IMR-90 (cell line): Measurements from ENCODE around the gene PID1. TPM values are rescaled to one million over a fixed set of nuclear protein-coding genes. Genes with fewer than 3 reads are reported as not detected.

ENCODE experiments used
- ATAC-seq: fragments of 200-7000 bp; cut with Tn5 transposase; 2 replicates; pipeline ENCODE4 v1.9.1; 2020; ENCODE audit warnings: low read depth, mild to moderate bottlenecking, moderate library complexity
- BruUV-seq: library from RNA; stranded (reverse); fragments of 400-500 nt; replicated peaks from 2 replicates; lab custom pipeline; 2021; lab: Mats Ljungman, UMichigan
- CTCF ChIA-PET: fragments of 300-600 bp; formaldehyde crosslinking; extraction: SDS; loops from one replicate; lab custom pipeline; 2021; ENCODE audit warnings: antibody characterized with exemption; lab: Yijun Ruan, JAX
- POLR2A ChIA-PET: fragments of 300-600 bp; sonication (Branson Sonifier 250); formaldehyde crosslinking; loops from one replicate; lab custom pipeline; 2022; ENCODE audit warnings: antibody characterized with exemption; ENCODE audit not compliant: unreplicated experiment; lab: Charles Lee
- DNase-seq: peaks from one replicate; pipeline ENCODE4 v3.0.0; 2013
- H2AFZ ChIP-seq: replicated peaks from 2 replicates; pipeline ENCODE3; 2013; ENCODE audit warnings: low read length, mild to moderate bottlenecking; ENCODE audit not compliant: poor library complexity
- H2AK5ac ChIP-seq: 2 replicates; pipeline ENCODE4 v1.6.1; 2013; ENCODE audit warnings: low read depth, low read length, inconsistent platforms
- H2AK9ac ChIP-seq: replicated peaks from 2 replicates; pipeline ENCODE3; 2013; ENCODE audit warnings: mild to moderate bottlenecking, low read depth, low read length, moderate library complexity; ENCODE audit not compliant: poor library complexity
- H2BK120ac ChIP-seq: 2 replicates; pipeline ENCODE4 v1.6.1; 2013; ENCODE audit warnings: low read depth, low read length, inconsistent platforms
- H2BK15ac ChIP-seq: 3 replicates; pipeline ENCODE4 v1.6.1; 2013; ENCODE audit warnings: low read depth, low read length, inconsistent platforms
- H2BK20ac ChIP-seq: 2 replicates; pipeline ENCODE4 v1.6.1; 2013; ENCODE audit warnings: low read depth, mild to moderate bottlenecking, inconsistent platforms, low read length, moderate library complexity
- H2BK5ac ChIP-seq: 2 replicates; pipeline ENCODE4 v1.6.1; 2013; ENCODE audit warnings: mild to moderate bottlenecking, low read depth, low read length, inconsistent platforms; ENCODE audit not compliant: poor library complexity, severe bottlenecking
- H3K14ac ChIP-seq: replicated peaks from 2 replicates; pipeline ENCODE4 v1.6.1; 2013; ENCODE audit warnings: low read depth, low read length, inconsistent platforms
- H3K18ac ChIP-seq: 2 replicates; pipeline ENCODE4 v1.6.1; 2013; ENCODE audit warnings: low read depth, low read length, control low read depth
- H3K23ac ChIP-seq: 2 replicates; pipeline ENCODE4 v1.6.1; 2013; ENCODE audit warnings: low read depth, low read length, inconsistent platforms
- H3K27ac ChIP-seq: 2 replicates; pipeline ENCODE4 v1.5.1; 2013; ENCODE audit warnings: mild to moderate bottlenecking, control low read depth, low read length; ENCODE audit not compliant: insufficient read depth
- H3K27me3 ChIP-seq: 2 replicates; pipeline ENCODE4 v1.6.1; 2013; ENCODE audit warnings: low read length; ENCODE audit not compliant: control insufficient read depth, insufficient read depth
- H3K36me3 ChIP-seq: 2 replicates; pipeline ENCODE4 v1.6.1; 2013; ENCODE audit warnings: low read length, mixed read lengths; ENCODE audit not compliant: control insufficient read depth, insufficient read depth
- H3K4ac ChIP-seq: 2 replicates; pipeline ENCODE4 v1.6.1; 2013; ENCODE audit warnings: low read depth, low read length, inconsistent platforms
- H3K4me1 ChIP-seq: 2 replicates; pipeline ENCODE4 v1.6.1; 2013; ENCODE audit warnings: low read length, mixed read lengths; ENCODE audit not compliant: control insufficient read depth, insufficient read depth
- H3K4me2 ChIP-seq: 2 replicates; pipeline ENCODE4 v1.6.1; 2013; ENCODE audit warnings: low read depth, mild to moderate bottlenecking, control low read depth, low read length, moderate library complexity
- H3K4me3 ChIP-seq: 2 replicates; pipeline ENCODE4 v1.5.1; 2013; ENCODE audit warnings: low read depth, mild to moderate bottlenecking, control low read depth, low read length, moderate library complexity; ENCODE audit not compliant: insufficient read depth
- H3K56ac ChIP-seq: 2 replicates; pipeline ENCODE4 v1.6.1; 2013; ENCODE audit warnings: low read length, inconsistent platforms; ENCODE audit not compliant: insufficient read depth; ENCODE audit errors: extremely low read depth
- H3K79me1 ChIP-seq, 2 experiments: 2 replicates each; pipeline ENCODE4 v1.6.1; 2013; ENCODE audit warnings: low read length in 2 of 2, inconsistent platforms in 1 of 2, low read depth in 1 of 2
- H3K9ac ChIP-seq: 2 replicates; pipeline ENCODE4 v1.6.1; 2013; ENCODE audit warnings: low read depth, low read length, control low read depth
- H3K9me1 ChIP-seq: 2 replicates; pipeline ENCODE4 v1.6.1; 2013; ENCODE audit warnings: low read length, inconsistent platforms; ENCODE audit not compliant: insufficient read depth
- H3K9me3 ChIP-seq: 2 replicates; pipeline ENCODE4 v1.6.1; 2013; ENCODE audit warnings: low read length; ENCODE audit not compliant: control insufficient read depth, insufficient read depth
- H4K20me1 ChIP-seq: 2 replicates; pipeline ENCODE4 v1.6.1; 2013; ENCODE audit warnings: low read length, inconsistent platforms; ENCODE audit not compliant: insufficient read depth
- H4K5ac ChIP-seq: 2 replicates; pipeline ENCODE4 v1.6.1; 2013; ENCODE audit warnings: mild to moderate bottlenecking, low read depth, low read length, control low read depth
- H4K8ac ChIP-seq, 2 experiments: 2 replicates each; pipeline ENCODE4 v1.6.1; 2013; ENCODE audit warnings: low read depth in 2 of 2, low read length in 2 of 2, control low read depth in 1 of 2, inconsistent platforms in 1 of 2
- H4K91ac ChIP-seq: 2 replicates; pipeline ENCODE4 v1.6.1; 2013; ENCODE audit warnings: low read depth, low read length, inconsistent platforms; ENCODE audit not compliant: insufficient read depth
- BHLHE40 ChIP-seq: fragments of 150-350 bp; IDR thresholded peaks from 2 replicates; pipeline ENCODE4 v1.6.1; 2016; ENCODE audit warnings: mild to moderate bottlenecking, low read depth, low read length
- CEBPB ChIP-seq: IDR thresholded peaks from 2 replicates; pipeline ENCODE4 v1.6.1; 2012; ENCODE audit warnings: low read depth, low read length, improper control_type of control experiment
- CHD1 ChIP-seq: IDR thresholded peaks from 2 replicates; pipeline ENCODE4 v1.6.1; 2012; ENCODE audit warnings: low read depth, low read length, improper control_type of control experiment
- CTCF ChIP-seq: conservative IDR thresholded peaks from 2 replicates; pipeline ENCODE4 v1.5.1; 2012; ENCODE audit warnings: mild to moderate bottlenecking, low read depth, low read length, improper control_type of control experiment
- ELK1 ChIP-seq: fragments of 150-350 bp; IDR thresholded peaks from 2 replicates; pipeline ENCODE4 v1.6.1; 2016; ENCODE audit warnings: low read depth, mild to moderate bottlenecking, low read length, moderate library complexity, borderline replicate concordance
- FOS ChIP-seq: fragments of 150-350 bp; IDR thresholded peaks from 2 replicates; pipeline ENCODE4 v1.6.1; 2016; ENCODE audit warnings: low read depth, low read length
- MAFK ChIP-seq: IDR thresholded peaks from 2 replicates; pipeline ENCODE4 v1.6.1; 2012; ENCODE audit warnings: low read depth, low read length, improper control_type of control experiment
- MAZ ChIP-seq: IDR thresholded peaks from 2 replicates; pipeline ENCODE4 v1.6.1; 2012; ENCODE audit warnings: low read depth, mild to moderate bottlenecking, low read length, improper control_type of control experiment, moderate library complexity, borderline replicate concordance
- MXI1 ChIP-seq: IDR thresholded peaks from 2 replicates; pipeline ENCODE4 v1.6.1; 2012; ENCODE audit warnings: low read depth, mild to moderate bottlenecking, low read length, moderate library complexity, borderline replicate concordance
- NFE2L2 ChIP-seq: fragments of 150-350 bp; IDR thresholded peaks from 2 replicates; pipeline ENCODE4 v1.6.1; 2016; ENCODE audit warnings: low read depth, mild to moderate bottlenecking, low read length
- POLR2A ChIP-seq: IDR thresholded peaks from 2 replicates; pipeline ENCODE4 v1.6.1; 2012; ENCODE audit warnings: mild to moderate bottlenecking, low read depth, low read length
- RAD21 ChIP-seq: IDR thresholded peaks from 2 replicates; pipeline ENCODE4 v1.6.1; 2012; ENCODE audit warnings: low read length, improper control_type of control experiment
- RCOR1 ChIP-seq: IDR thresholded peaks from 2 replicates; pipeline ENCODE4 v1.6.1; 2012; ENCODE audit warnings: mild to moderate bottlenecking, low read length, improper control_type of control experiment; ENCODE audit not compliant: insufficient replicate concordance
- RFX5 ChIP-seq: IDR thresholded peaks from 2 replicates; pipeline ENCODE4 v1.8.0; 2012; ENCODE audit warnings: low read depth, mild to moderate bottlenecking, low read length, moderate library complexity
- SMC3 ChIP-seq: fragments of 150-350 bp; IDR thresholded peaks from 2 replicates; pipeline ENCODE4 v1.6.1; 2016; ENCODE audit warnings: low read depth, mild to moderate bottlenecking, antibody characterized with exemption, low read length, moderate library complexity
- USF2 ChIP-seq: fragments of 150-350 bp; IDR thresholded peaks from 2 replicates; pipeline ENCODE4 v1.6.1; 2017; ENCODE audit warnings: mild to moderate bottlenecking, antibody characterized with exemption, low read length, low read depth
- WGBS, 2 experiments: methylation state at CpG; one replicate each; pipeline versions ENCODE4 v1.1.5 to v1.1.7; 2013; ENCODE audit warnings: missing lambda C conversion rate in 2 of 2; ENCODE audit not compliant: insufficient read length in 1 of 2; ENCODE audit errors: extremely low coverage in 2 of 2; 5-methylcytosine and 5-hydroxymethylcytosine counted together
- dilution Hi-C: fragments of 300-500 bp; cut with HindIII; formaldehyde crosslinking; loops from one replicate; pipeline ENCODE4 v1.14.3; 2018; ENCODE audit warnings: low sequenced_read_pairs; ENCODE audit not compliant: unreplicated experiment
- in situ Hi-C: fragments of 300-500 bp; cut with MboI; formaldehyde crosslinking; loops from 3 replicates; pipeline ENCODE4 v1.14.3; 2019; ENCODE audit warnings: low sequenced_read_pairs, inconsistent platforms, mixed read lengths
- intact Hi-C: fragments of 100-400 bp; cut with micrococcal nuclease; formaldehyde crosslinking; loops from 2 replicates; pipeline ENCODE4 v1.10.0; 2022
- polyA plus RNA-seq, 3 experiments: library from polyadenylated mRNA; depleted of rRNA; stranded (reverse); fragments of >200 nt; gene quantifications; 2 replicates each; pipeline ENCODE4 v1.2.3, GENCODE V29; 2012; ENCODE audit warnings: low replicate concordance in 1 of 3
- total RNA-seq: library from RNA; depleted of rRNA; stranded (reverse); fragments of >200 nt; gene quantifications from 2 replicates; pipeline ENCODE4 v1.2.3, GENCODE V29; 2012

The PID1 gene
- total and polyA plus RNA-seq, 2 of the 4 experiments (the other 2 are of a cell fraction): 0.90 to 1.9 TPM

- intact Hi-C loops: no loop called here
- POLR2A ChIA-PET: no interaction called here
Measured at GRCh38 chr2:229201521-229201920, 69.6 kb downstream of the PID1 start.

More at GRCh38 chr2:229201521-229201920, 69.6 kb downstream of the PID1 start:
- Histone ChIP-seq H3K36me3 (no peaks in the 10 kb centered on the region), H3K9me3 (no peaks in the 10 kb centered on the region; the same call in 1 of the 2 replicates), H2BK20ac (no peak overlapping the region), H3K9me1 (no peaks in the 10 kb centered on the region), H4K8ac (no peak overlapping the region), H3K4me1 (no peaks in the 10 kb centered on the region), H2BK15ac (no peak overlapping the region), H3K79me1 (no peaks in the 10 kb centered on the region), H2AK9ac (no peak overlapping the region), H2BK5ac (no peak overlapping the region), H3K14ac (no peak overlapping the region), H4K5ac (no peak overlapping the region), H2AFZ (no peak overlapping the region), H3K56ac (no peak overlapping the region), H3K4ac (no peak overlapping the region), H3K4me3 (no peak overlapping the region), H3K4me2 (no peak overlapping the region), H3K23ac (no peak overlapping the region), H3K27me3 (no peaks in the 10 kb centered on the region), H2AK5ac (no peak overlapping the region), H3K9ac (no peak overlapping the region), H3K18ac (no peak overlapping the region), H4K91ac (no peak overlapping the region), H3K27ac (no peak overlapping the region), H2BK120ac (no peak overlapping the region), H4K20me1 (no peaks in the 10 kb centered on the region)
- BruUV-seq: no TSS peak
- ATAC-seq: no peak
- dilution Hi-C loops: no loop called here
- TF ChIP-seq RAD21 (no peak), CEBPB (no peak), MXI1 (no peak), POLR2A (no peak), MAFK (no peak), SMC3 (no peak), MAZ (no peak), BHLHE40 (no peak), USF2 (no peak), CHD1 (no peak), RFX5 (no peak), NFE2L2 (no peak), ELK1 (no peak), RCOR1 (no peak), FOS (no peak), CTCF (no peak)
- DNase-seq: no peak
- CTCF ChIA-PET: no interaction called here
- WGBS, 2 experiments: 20% methylated on average over 1 of the region's 7 CpGs; no CpG with 5 or more reads in 1 of the 2 experiments
- in situ Hi-C loops: no loop called here
